ENCODE measurements around the gene DNAJB5.

DNAJB5 gene

GRCh38 chr9:34984049-34984448 lies 5.5 kb upstream of the DNAJB5 start:
- DNase-seq (ENCODE audit: low spot score), result no peak

- DNase-seq (ENCODE audit: low spot score), result no peak
Measured at GRCh38 chr9:34985311-34985899, 4.1 kb upstream of the DNAJB5 start.

GRCh38 chr9:34986540-34987047 lies 3.0 kb upstream of the DNAJB5 start:
- no peak for DNase-seq (ENCODE audit: low spot score)

- no peak for DNase-seq (ENCODE audit: low spot score)
Measured at GRCh38 chr9:34987160-34987901, 2.2 kb upstream of the DNAJB5 start.

GRCh38 chr9:34988218-34989002 lies 1.1 kb upstream of the DNAJB5 start:
- DNase-seq (ENCODE audit: low spot score), result no peak

- no peak for DNase-seq (ENCODE audit: low spot score)
Measured at GRCh38 chr9:34989946-34990635, 546 bp downstream of the DNAJB5 start.

GRCh38 chr9:34990908-34991606 lies 1.5 kb downstream of the DNAJB5 start:
- DNase-seq (ENCODE audit: low spot score), result no peak

- no peak for DNase-seq (ENCODE audit: low spot score)
Measured at GRCh38 chr9:34991607-34992375, 2.2 kb downstream of the DNAJB5 start.

- peak; percentile 85 for DNase-seq (ENCODE audit: low spot score)
Measured at GRCh38 chr9:34992376-34992951, 2.9 kb downstream of the DNAJB5 start.

- DNase-seq (ENCODE audit: low spot score), result no peak
Measured at GRCh38 chr9:34993502-34994259, 4.1 kb downstream of the DNAJB5 start.

GRCh38 chr9:34994260-34994899 lies 4.8 kb downstream of the DNAJB5 start:
- DNase-seq (ENCODE audit: low spot score), result no peak

- DNase-seq (ENCODE audit: low spot score), result no peak
Measured at GRCh38 chr9:34994900-34995669, 5.5 kb downstream of the DNAJB5 start.

- DNase-seq (ENCODE audit: low spot score), result no peak
Measured at GRCh38 chr9:34995670-34996060, 6.1 kb downstream of the DNAJB5 start.

GRCh38 chr9:34996181-34996904 lies 6.8 kb downstream of the DNAJB5 start:
- no peak for DNase-seq (ENCODE audit: low spot score)

GRCh38 chr9:34996905-34997279 lies 7.3 kb downstream of the DNAJB5 start:
- no peak for DNase-seq (ENCODE audit: low spot score)

GRCh38 chr9:34997379-34997781 lies 7.8 kb downstream of the DNAJB5 start:
- no peak for DNase-seq (ENCODE audit: low spot score)

- no peak for DNase-seq (ENCODE audit: low spot score)
Measured at GRCh38 chr9:34998266-34998665, 8.7 kb downstream of the DNAJB5 start.

- no peak for DNase-seq (ENCODE audit: low spot score)
Measured at GRCh38 chr9:34999576-34999975, 10.0 kb downstream of the DNAJB5 start.
